GM12891 (cell line): ENCODE data around the gene HNRNPAB.

ENCODE experiments used
- PAX5 ChIP-seq: IDR thresholded peaks from 2 replicates; pipeline ENCODE4 v1.6.1; 2011; ENCODE audit warnings: low read length, moderate library complexity, mild to moderate bottlenecking; ENCODE audit not compliant: insufficient read depth, severe bottlenecking
- POLR2A ChIP-seq: IDR thresholded peaks from 2 replicates; pipeline ENCODE4 v1.6.1; 2011; ENCODE audit warnings: low read depth, low read length, control low read depth
- POLR2AphosphoS5 ChIP-seq: IDR thresholded peaks from 2 replicates; pipeline ENCODE4 v1.6.1; 2011; ENCODE audit warnings: low read depth, low read length, control low read depth
- SPI1 ChIP-seq: IDR thresholded peaks from 2 replicates; pipeline ENCODE4 v1.6.1; 2011; ENCODE audit warnings: low read depth, low read length, control low read depth
- TAF1 ChIP-seq: IDR thresholded peaks from 2 replicates; pipeline ENCODE4 v1.6.1; 2011; ENCODE audit warnings: low read depth, low read length, control low read depth

DNA sequence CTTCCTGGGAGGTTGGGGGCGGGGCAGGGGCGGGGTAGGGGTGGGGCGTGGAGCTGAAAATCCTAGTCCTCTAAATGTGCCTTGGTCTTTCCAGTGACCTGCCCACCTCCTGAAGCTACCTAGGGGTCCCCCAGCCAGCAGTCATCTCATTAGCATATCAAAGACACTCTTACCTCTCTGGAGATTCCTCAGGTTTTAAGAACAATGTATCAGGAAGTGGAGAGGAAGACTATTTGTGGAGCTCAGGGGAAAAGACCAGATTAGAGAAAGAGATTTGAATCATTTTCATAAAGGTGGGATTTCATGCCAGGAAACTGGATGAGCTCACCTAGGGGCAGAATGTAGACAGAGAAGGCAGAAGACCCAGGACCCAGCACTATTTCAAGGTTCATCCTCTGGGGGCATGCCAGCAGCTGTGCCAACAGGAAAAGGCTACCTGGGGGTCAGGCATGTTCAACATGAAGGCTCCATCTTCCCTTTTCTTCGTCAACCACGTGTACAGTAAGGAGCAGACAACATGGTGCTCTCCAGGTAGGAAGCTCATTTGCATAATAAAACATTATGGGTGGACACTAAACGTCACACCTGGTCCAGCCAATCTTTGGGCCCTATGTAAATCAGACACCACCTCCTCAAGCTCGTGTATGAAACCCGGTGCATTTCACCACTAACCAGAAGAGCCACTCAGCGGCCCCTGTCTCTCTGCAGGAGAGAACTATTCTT lies 24.0 kb upstream of the HNRNPAB start:
- TF ChIP-seq POLR2A, result no peak
- TF ChIP-seq PAX5, result no peak
- no peak for TF ChIP-seq POLR2AphosphoS5
- TF ChIP-seq TAF1, result no peak
- no peak for TF ChIP-seq SPI1
